ENCODE results near the gene CDH24. TPM values are rescaled to one million over a fixed set of nuclear protein-coding genes. Genes with fewer than 3 reads are reported as not detected.
A peak's percentile ranks its signal among the peaks of the same experiment; 100 is the strongest.

CDH24 gene
- total and polyA plus RNA-seq, 2 of the 13 experiments (the other 11 are each of a cell fraction or from before 2014, with no cell fraction given): 0.69 to 0.99 TPM

DNA sequence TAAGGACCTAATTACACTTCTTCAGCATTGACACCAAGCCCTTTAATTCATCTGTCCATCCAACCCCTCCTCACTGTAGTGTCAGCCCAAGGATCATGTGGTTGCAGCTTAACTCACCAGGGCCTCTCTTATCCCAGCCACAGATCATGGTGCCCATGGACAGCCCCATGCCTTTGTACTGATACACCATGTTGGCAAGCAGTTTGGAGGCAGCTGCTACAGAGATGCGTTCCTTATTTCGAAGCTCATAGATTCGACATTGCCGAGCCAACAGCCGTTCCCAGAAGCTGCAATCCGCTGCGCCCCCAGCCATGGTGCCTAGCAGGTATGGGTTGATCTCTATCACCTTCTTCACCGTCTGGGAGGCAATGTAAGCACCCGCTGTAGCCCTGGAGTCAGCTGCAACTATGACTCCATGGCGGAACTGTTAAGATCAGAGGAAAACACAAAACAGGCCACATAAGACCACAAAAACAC is 24.0 kb downstream of the CDH24 start (continued):
- TF ChIP-seq PBX3 (CRISPR knock-in tag; IDR thresholded peaks at IDR 0.05; ENCODE audit: borderline replicate concordance): no peak
- TF ChIP-seq ZNF235 (CRISPR knock-in tag; IDR thresholded peaks at IDR 0.05; ENCODE audit: borderline replicate concordance): no peak
- no peak for TF ChIP-seq ZNF510 (CRISPR knock-in tag; IDR thresholded peaks at IDR 0.05; ENCODE audit: low read depth)
- no peak for TF ChIP-seq BRCA1 (CRISPR knock-in tag; IDR thresholded peaks at IDR 0.05)
- TF ChIP-seq ZNF230 (CRISPR knock-in tag; IDR thresholded peaks at IDR 0.05): no peak
- no peak for TF ChIP-seq HNRNPL (IDR thresholded peaks at IDR 0.05; ENCODE audit: low read depth, low read length)
- TF ChIP-seq ZNF878 (CRISPR knock-in tag; IDR thresholded peaks at IDR 0.05): no peak
- TF ChIP-seq ZNF891 (CRISPR knock-in tag; IDR thresholded peaks at IDR 0.05): no peak
- TF ChIP-seq ZSCAN25 (CRISPR knock-in tag; IDR thresholded peaks at IDR 0.05): no peak
- no peak for TF ChIP-seq ZNF317 (CRISPR knock-in tag; IDR thresholded peaks at IDR 0.05)
- 0 out of 2 replicates have a peak, but pooled peaks have one; percentile 42 for TF ChIP-seq KMT2A (CRISPR knock-in tag; IDR thresholded peaks at IDR 0.05)
- no peak for TF ChIP-seq ZNF124 (CRISPR knock-in tag; IDR thresholded peaks at IDR 0.05)
- TF ChIP-seq, protein P1, sequence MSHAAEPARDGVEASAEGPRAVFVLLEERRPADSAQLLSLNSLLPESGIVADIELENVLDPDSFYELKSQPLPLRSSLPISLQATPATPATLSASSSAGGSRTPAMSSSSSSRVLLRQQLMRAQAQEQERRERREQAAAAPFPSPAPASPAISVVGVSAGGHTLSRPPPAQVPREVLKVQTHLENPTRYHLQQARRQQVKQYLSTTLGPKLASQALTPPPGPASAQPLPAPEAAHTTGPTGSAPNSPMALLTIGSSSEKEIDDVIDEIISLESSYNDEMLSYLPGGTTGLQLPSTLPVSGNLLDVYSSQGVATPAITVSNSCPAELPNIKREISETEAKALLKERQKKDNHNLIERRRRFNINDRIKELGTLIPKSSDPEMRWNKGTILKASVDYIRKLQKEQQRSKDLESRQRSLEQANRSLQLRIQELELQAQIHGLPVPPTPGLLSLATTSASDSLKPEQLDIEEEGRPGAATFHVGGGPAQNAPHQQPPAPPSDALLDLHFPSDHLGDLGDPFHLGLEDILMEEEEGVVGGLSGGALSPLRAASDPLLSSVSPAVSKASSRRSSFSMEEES (CRISPR knock-in tag; IDR thresholded peaks at IDR 0.05): no peak
- no peak for TF ChIP-seq PHB2 (IDR thresholded peaks at IDR 0.05; ENCODE audit: partially characterized antibody)
- no peak for TF ChIP-seq ZNF576 (CRISPR knock-in tag; IDR thresholded peaks at IDR 0.05)
- TF ChIP-seq ZNF362 (CRISPR knock-in tag; IDR thresholded peaks at IDR 0.05; ENCODE audit: borderline replicate concordance): no peak; the same call in 1 of the 2 replicates
- TF ChIP-seq IRF9 (CRISPR knock-in tag; IDR thresholded peaks at IDR 0.05; ENCODE audit: borderline replicate concordance): no peak
- TF ChIP-seq, protein P2, sequence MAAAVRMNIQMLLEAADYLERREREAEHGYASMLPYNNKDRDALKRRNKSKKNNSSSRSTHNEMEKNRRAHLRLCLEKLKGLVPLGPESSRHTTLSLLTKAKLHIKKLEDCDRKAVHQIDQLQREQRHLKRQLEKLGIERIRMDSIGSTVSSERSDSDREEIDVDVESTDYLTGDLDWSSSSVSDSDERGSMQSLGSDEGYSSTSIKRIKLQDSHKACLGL (CRISPR knock-in tag; IDR thresholded peaks at IDR 0.05): 0 out of 2 replicates have a peak, but pooled peaks have one; percentile 4
- no peak for TF ChIP-seq LCORL (IDR thresholded peaks at IDR 0.05)
- no peak for TF ChIP-seq LCORL (CRISPR knock-in tag; IDR thresholded peaks at IDR 0.05)
- TF ChIP-seq, protein P3, sequence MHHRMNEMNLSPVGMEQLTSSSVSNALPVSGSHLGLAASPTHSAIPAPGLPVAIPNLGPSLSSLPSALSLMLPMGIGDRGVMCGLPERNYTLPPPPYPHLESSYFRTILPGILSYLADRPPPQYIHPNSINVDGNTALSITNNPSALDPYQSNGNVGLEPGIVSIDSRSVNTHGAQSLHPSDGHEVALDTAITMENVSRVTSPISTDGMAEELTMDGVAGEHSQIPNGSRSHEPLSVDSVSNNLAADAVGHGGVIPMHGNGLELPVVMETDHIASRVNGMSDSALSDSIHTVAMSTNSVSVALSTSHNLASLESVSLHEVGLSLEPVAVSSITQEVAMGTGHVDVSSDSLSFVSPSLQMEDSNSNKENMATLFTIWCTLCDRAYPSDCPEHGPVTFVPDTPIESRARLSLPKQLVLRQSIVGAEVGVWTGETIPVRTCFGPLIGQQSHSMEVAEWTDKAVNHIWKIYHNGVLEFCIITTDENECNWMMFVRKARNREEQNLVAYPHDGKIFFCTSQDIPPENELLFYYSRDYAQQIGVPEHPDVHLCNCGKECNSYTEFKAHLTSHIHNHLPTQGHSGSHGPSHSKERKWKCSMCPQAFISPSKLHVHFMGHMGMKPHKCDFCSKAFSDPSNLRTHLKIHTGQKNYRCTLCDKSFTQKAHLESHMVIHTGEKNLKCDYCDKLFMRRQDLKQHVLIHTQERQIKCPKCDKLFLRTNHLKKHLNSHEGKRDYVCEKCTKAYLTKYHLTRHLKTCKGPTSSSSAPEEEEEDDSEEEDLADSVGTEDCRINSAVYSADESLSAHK (CRISPR knock-in tag; IDR thresholded peaks at IDR 0.05; ENCODE audit: borderline replicate concordance): 0 out of 2 replicates have a peak, but pooled peaks have one; percentile 77
- TF ChIP-seq ERF (CRISPR knock-in tag; IDR thresholded peaks at IDR 0.05): 0 out of 2 replicates have a peak, but pooled peaks have one; percentile 14
- no peak; the same call in 1 of the 2 replicates for TF ChIP-seq ELF3 (CRISPR knock-in tag; IDR thresholded peaks at IDR 0.05)
